Measurements from ENCODE around the gene WNK1. TPM values are rescaled to one million over a fixed set of nuclear protein-coding genes. Genes with fewer than 3 reads are reported as not detected.

WNK1 gene
- polyA plus RNA-seq, 2 donors, result 66.0 to 72.3 TPM

- Histone ChIP-seq H3K36me3 (ENCODE audit: control insufficient read depth in 2 of 2, insufficient read depth in 2 of 2, low read length in 1 of 2) (peaks cover 6 to 17% of the 10 kb centered on the region in 2 donors), H3K27me3 (ENCODE audit: control insufficient read depth in 1 of 2, insufficient read depth in 2 of 2, low read length in 2 of 2) (no peaks in the 10 kb centered on the region), H3K4me1 (ENCODE audit: control insufficient read depth in 2 of 2, insufficient read depth in 2 of 2, low read length in 1 of 2) (no peaks in the 10 kb centered on the region), H3K9me3 (ENCODE audit: control insufficient read depth in 2 of 2, insufficient read depth in 1 of 2, low read depth in 1 of 2, low read length in 1 of 2) (no peaks in the 10 kb centered on the region), H3K27ac (ENCODE audit: low read depth in 2 of 2, low read length in 1 of 2) (no peak overlapping the region), H3K4me3 (ENCODE audit: low read depth in 1 of 2, low read length in 2 of 2) (no peak overlapping the region)
- 74 to 87% methylated on average over 1 of the region's 1 CpG for WGBS, 2 donors
Measured at GRCh38 chr12:870378-870777, 118.0 kb downstream of the WNK1 start.

- Histone ChIP-seq H3K27ac (ENCODE audit: low read depth in 2 of 2, low read length in 1 of 2) (no peak overlapping the region), H3K4me1 (ENCODE audit: control insufficient read depth in 2 of 2, insufficient read depth in 2 of 2, low read length in 1 of 2) (no peaks in the 10 kb centered on the region), H3K4me3 (ENCODE audit: low read depth in 1 of 2, low read length in 2 of 2) (no peak overlapping the region), H3K9me3 (ENCODE audit: control insufficient read depth in 2 of 2, insufficient read depth in 1 of 2, low read depth in 1 of 2, low read length in 1 of 2) (no peaks in the 10 kb centered on the region), H3K27me3 (ENCODE audit: control insufficient read depth in 1 of 2, insufficient read depth in 2 of 2, low read length in 2 of 2) (no peaks in the 10 kb centered on the region), H3K36me3 (ENCODE audit: control insufficient read depth in 2 of 2, insufficient read depth in 2 of 2, low read length in 1 of 2) (peaks cover 2% of the 10 kb centered on the region in 2 donors)
- 53 to 63% methylated on average over 2 of the region's 2 CpGs for WGBS, 2 donors
Measured at GRCh38 chr12:873954-874353, 121.6 kb downstream of the WNK1 start.

- Histone ChIP-seq H3K27ac (ENCODE audit: low read depth in 2 of 2, low read length in 1 of 2) (no peak overlapping the region), H3K4me1 (ENCODE audit: control insufficient read depth in 2 of 2, insufficient read depth in 2 of 2, low read length in 1 of 2) (no peaks in the 10 kb centered on the region), H3K27me3 (ENCODE audit: control insufficient read depth in 1 of 2, insufficient read depth in 2 of 2, low read length in 2 of 2) (no peaks in the 10 kb centered on the region), H3K36me3 (ENCODE audit: control insufficient read depth in 2 of 2, insufficient read depth in 2 of 2, low read length in 1 of 2) (peaks cover 11 to 26% of the 10 kb centered on the region in 2 donors), H3K4me3 (ENCODE audit: low read depth in 1 of 2, low read length in 2 of 2) (no peak overlapping the region), H3K9me3 (ENCODE audit: control insufficient read depth in 2 of 2, insufficient read depth in 1 of 2, low read depth in 1 of 2, low read length in 1 of 2) (no peaks in the 10 kb centered on the region)
- WGBS, 2 donors, result 80 to 86% methylated on average over 5 of the region's 5 CpGs
Measured at GRCh38 chr12:879641-880040, 127.3 kb downstream of the WNK1 start.

GRCh38 chr12:880656-881055 lies 128.3 kb downstream of the WNK1 start:
- H3K36me3 ChIP-seq (ENCODE audit: control insufficient read depth in 2 of 2, insufficient read depth in 2 of 2, low read length in 1 of 2), result peaks cover 21 to 36% of the 10 kb centered on the region in 2 donors
- H3K4me1 ChIP-seq (ENCODE audit: control insufficient read depth in 2 of 2, insufficient read depth in 2 of 2, low read length in 1 of 2), result no peaks in the 10 kb centered on the region
- H3K27me3 ChIP-seq (ENCODE audit: control insufficient read depth in 1 of 2, insufficient read depth in 2 of 2, low read length in 2 of 2), result no peaks in the 10 kb centered on the region
- H3K4me3 ChIP-seq (ENCODE audit: low read depth in 1 of 2, low read length in 2 of 2), result no peak overlapping the region
- H3K9me3 ChIP-seq (ENCODE audit: control insufficient read depth in 2 of 2, insufficient read depth in 1 of 2, low read depth in 1 of 2, low read length in 1 of 2), result no peaks in the 10 kb centered on the region
- WGBS, 2 donors, result 69 to 81% methylated on average over 4 of the region's 4 CpGs
- no peak overlapping the region for H3K27ac ChIP-seq (ENCODE audit: low read depth in 2 of 2, low read length in 1 of 2)

GRCh38 chr12:884746-885414 lies 132.5 kb downstream of the WNK1 start:
- WGBS, 2 donors, result 92 to 94% methylated on average over 5 of the region's 5 CpGs
- H3K9me3 ChIP-seq (ENCODE audit: control insufficient read depth in 2 of 2, insufficient read depth in 1 of 2, low read depth in 1 of 2, low read length in 1 of 2), result no peaks in the 10 kb centered on the region
- H3K27me3 ChIP-seq (ENCODE audit: control insufficient read depth in 1 of 2, insufficient read depth in 2 of 2, low read length in 2 of 2), result no peaks in the 10 kb centered on the region
- H3K36me3 ChIP-seq (ENCODE audit: control insufficient read depth in 2 of 2, insufficient read depth in 2 of 2, low read length in 1 of 2), result peaks cover 21 to 35% of the 10 kb centered on the region in 2 donors
- no peaks in the 10 kb centered on the region for H3K4me1 ChIP-seq (ENCODE audit: control insufficient read depth in 2 of 2, insufficient read depth in 2 of 2, low read length in 1 of 2)
- no peak overlapping the region for H3K4me3 ChIP-seq (ENCODE audit: low read depth in 1 of 2, low read length in 2 of 2)
- H3K27ac ChIP-seq (ENCODE audit: low read depth in 2 of 2, low read length in 1 of 2), result no peak overlapping the region

GRCh38 chr12:885701-886100 lies 133.3 kb downstream of the WNK1 start:
- H3K9me3 ChIP-seq (ENCODE audit: control insufficient read depth in 2 of 2, insufficient read depth in 1 of 2, low read depth in 1 of 2, low read length in 1 of 2), result no peaks in the 10 kb centered on the region
- H3K27me3 ChIP-seq (ENCODE audit: control insufficient read depth in 1 of 2, insufficient read depth in 2 of 2, low read length in 2 of 2), result no peaks in the 10 kb centered on the region
- H3K27ac ChIP-seq (ENCODE audit: low read depth in 2 of 2, low read length in 1 of 2), result no peak overlapping the region
- 91 to 97% methylated on average over 2 of the region's 2 CpGs for WGBS, 2 donors
- H3K4me3 ChIP-seq (ENCODE audit: low read depth in 1 of 2, low read length in 2 of 2), result no peak overlapping the region
- H3K4me1 ChIP-seq (ENCODE audit: control insufficient read depth in 2 of 2, insufficient read depth in 2 of 2, low read length in 1 of 2), result no peaks in the 10 kb centered on the region
- H3K36me3 ChIP-seq (ENCODE audit: control insufficient read depth in 2 of 2, insufficient read depth in 2 of 2, low read length in 1 of 2), result peaks cover 21 to 33% of the 10 kb centered on the region in 2 donors

GRCh38 chr12:886206-886605 lies 133.8 kb downstream of the WNK1 start:
- Histone ChIP-seq H3K9me3 (ENCODE audit: control insufficient read depth in 2 of 2, insufficient read depth in 1 of 2, low read depth in 1 of 2, low read length in 1 of 2) (no peaks in the 10 kb centered on the region), H3K27me3 (ENCODE audit: control insufficient read depth in 1 of 2, insufficient read depth in 2 of 2, low read length in 2 of 2) (no peaks in the 10 kb centered on the region), H3K36me3 (ENCODE audit: control insufficient read depth in 2 of 2, insufficient read depth in 2 of 2, low read length in 1 of 2) (peaks cover 21 to 28% of the 10 kb centered on the region in 2 donors), H3K4me3 (ENCODE audit: low read depth in 1 of 2, low read length in 2 of 2) (no peak overlapping the region), H3K27ac (ENCODE audit: low read depth in 2 of 2, low read length in 1 of 2) (no peak overlapping the region), H3K4me1 (ENCODE audit: control insufficient read depth in 2 of 2, insufficient read depth in 2 of 2, low read length in 1 of 2) (no peaks in the 10 kb centered on the region)
- WGBS, 2 donors, result 93 to 95% methylated on average over 2 of the region's 2 CpGs

- Histone ChIP-seq H3K27me3 (ENCODE audit: control insufficient read depth in 1 of 2, insufficient read depth in 2 of 2, low read length in 2 of 2) (no peaks in the 10 kb centered on the region), H3K27ac (ENCODE audit: low read depth in 2 of 2, low read length in 1 of 2) (no peak overlapping the region), H3K9me3 (ENCODE audit: control insufficient read depth in 2 of 2, insufficient read depth in 1 of 2, low read depth in 1 of 2, low read length in 1 of 2) (no peaks in the 10 kb centered on the region), H3K36me3 (ENCODE audit: control insufficient read depth in 2 of 2, insufficient read depth in 2 of 2, low read length in 1 of 2) (peaks cover 9 to 15% of the 10 kb centered on the region in 2 donors), H3K4me1 (ENCODE audit: control insufficient read depth in 2 of 2, insufficient read depth in 2 of 2, low read length in 1 of 2) (no peaks in the 10 kb centered on the region), H3K4me3 (ENCODE audit: low read depth in 1 of 2, low read length in 2 of 2) (no peak overlapping the region)
Measured at GRCh38 chr12:894226-894625, 141.8 kb downstream of the WNK1 start.

GRCh38 chr12:896031-896430 lies 143.7 kb downstream of the WNK1 start:
- no peaks in the 10 kb centered on the region for H3K4me1 ChIP-seq (ENCODE audit: control insufficient read depth in 2 of 2, insufficient read depth in 2 of 2, low read length in 1 of 2)
- 62 to 78% methylated on average over 4 of the region's 4 CpGs for WGBS, 2 donors
- H3K27me3 ChIP-seq (ENCODE audit: control insufficient read depth in 1 of 2, insufficient read depth in 2 of 2, low read length in 2 of 2), result no peaks in the 10 kb centered on the region
- no peak overlapping the region for H3K4me3 ChIP-seq (ENCODE audit: low read depth in 1 of 2, low read length in 2 of 2)
- peaks cover 14 to 22% of the 10 kb centered on the region in 2 donors for H3K36me3 ChIP-seq (ENCODE audit: control insufficient read depth in 2 of 2, insufficient read depth in 2 of 2, low read length in 1 of 2)
- no peaks in the 10 kb centered on the region for H3K9me3 ChIP-seq (ENCODE audit: control insufficient read depth in 2 of 2, insufficient read depth in 1 of 2, low read depth in 1 of 2, low read length in 1 of 2)
- no peak overlapping the region for H3K27ac ChIP-seq (ENCODE audit: low read depth in 2 of 2, low read length in 1 of 2)

GRCh38 chr12:897386-897785 lies 145.0 kb downstream of the WNK1 start:
- WGBS, 2 donors, result 63 to 70% methylated on average over 4 of the region's 4 CpGs
- Histone ChIP-seq H3K27ac (ENCODE audit: low read depth in 2 of 2, low read length in 1 of 2) (peak overlapping the region in 1 of 2 donors; percentile 42), H3K4me1 (ENCODE audit: control insufficient read depth in 2 of 2, insufficient read depth in 2 of 2, low read length in 1 of 2) (no peaks in the 10 kb centered on the region), H3K27me3 (ENCODE audit: control insufficient read depth in 1 of 2, insufficient read depth in 2 of 2, low read length in 2 of 2) (no peaks in the 10 kb centered on the region), H3K4me3 (ENCODE audit: low read depth in 1 of 2, low read length in 2 of 2) (no peak overlapping the region), H3K36me3 (ENCODE audit: control insufficient read depth in 2 of 2, insufficient read depth in 2 of 2, low read length in 1 of 2) (peaks cover 22 to 29% of the 10 kb centered on the region in 2 donors), H3K9me3 (ENCODE audit: control insufficient read depth in 2 of 2, insufficient read depth in 1 of 2, low read depth in 1 of 2, low read length in 1 of 2) (no peaks in the 10 kb centered on the region)
